H1 (cell line): Measurements from ENCODE around the gene MAP4. TPM values are rescaled to one million over a fixed set of nuclear protein-coding genes. Genes with fewer than 3 reads are reported as not detected.

ENCODE experiments used
- CBX8 ChIP-seq: fragments of 300-800, 300-1000 bp; sonication (generic); IDR thresholded peaks from 2 replicates; pipeline ENCODE4 v1.7.1; 2016; ENCODE audit warnings: low read depth, low read length, borderline replicate concordance
- E2F6 ChIP-seq: IDR thresholded peaks from 2 replicates; pipeline ENCODE4 v1.6.1; 2012; ENCODE audit warnings: inconsistent platforms
- SIX5 ChIP-seq: IDR thresholded peaks from 2 replicates; pipeline ENCODE4 v1.6.1; 2011; ENCODE audit warnings: mild to moderate bottlenecking, low read depth, low read length
- SP4 ChIP-seq: IDR thresholded peaks from 2 replicates; pipeline ENCODE4 v1.6.1; 2012; ENCODE audit warnings: low read length, inconsistent platforms
- TAF1 ChIP-seq: IDR thresholded peaks from 2 replicates; pipeline ENCODE4 v1.6.1; 2011; ENCODE audit warnings: mild to moderate bottlenecking, low read depth, low read length
- TEAD4 ChIP-seq: IDR thresholded peaks from 2 replicates; pipeline ENCODE4 v1.6.1; 2012; ENCODE audit warnings: low read depth, low read length, inconsistent platforms, mixed read lengths
- polyA plus RNA-seq, 7 experiments: library from polyadenylated mRNA; depleted of rRNA in 3 of 7; stranded (reverse) in 5 of 7; unstranded in 2 of 7; fragments of >200 nt in 5 of 7; fragments of 200-250 nt in 2 of 7; gene quantifications; 1 replicate in 5 of 7; 2 replicates in 1 of 7; 4 replicates in 1 of 7; pipeline versions ENCODE4 v1.2.1 to v1.2.3, GENCODE V29; 2011 to 2013; ENCODE audit warnings: missing spikeins in 2 of 7, mixed read lengths in 2 of 7
- total RNA-seq: library from RNA; stranded (reverse); fragmentation: NEBNext Ultra II Directional; extraction: Animal tissue kit (Norgen Biotek cat#: 25700); gene quantifications from 2 replicates; pipeline ENCODE4 v1.2.1, GENCODE V29; 2021

Gene MAP4
- total and polyA plus RNA-seq, 2 of the 8 experiments (the other 6 are each of a cell fraction or from before 2014, with no cell fraction given) = 67.0 to 179 TPM

GRCh38 chr3:47884603-47885002 lies 131.6 kb downstream of the MAP4 start (continued):
- TF ChIP-seq SIX5 (no peak), SP4 (no peak), E2F6 (no peak), CBX8 (no peak), TAF1 (no peak), TEAD4 (no peak)
